Measurements from ENCODE around the gene ARHGEF18.

- TF ChIP-seq CTCF (IDR thresholded peaks at IDR 0.05) = no peak
- TF ChIP-seq POLR2A (IDR thresholded peaks at IDR 0.05) = no peak
These were observed 12.3 kb upstream of the ARHGEF18 start for GRCh38 chr19:7336321-7336973.

Data from testis (tissue), 2 donors.